Measurements from ENCODE around the gene USHBP1. TPM values are rescaled to one million over a fixed set of nuclear protein-coding genes. Genes with fewer than 3 reads are reported as not detected.
"Not testable (repeated sequence)": the region's sequence is repeated elsewhere in the genome, so short reads cannot be mapped to it uniquely, and the experiment has no call there.

Gene USHBP1
- total RNA-seq, 1 donor from 2014 or later, result 40.0 TPM

GRCh38 chr19:17296976-17297375 is 32.4 kb upstream of the USHBP1 start:
- DNase-seq (ENCODE audit: extremely low read depth, low read depth, low spot score), result no peak

- DNase-seq (ENCODE audit: extremely low read depth, low read depth, low spot score), result no peak
These were observed 31.7 kb upstream of the USHBP1 start for GRCh38 chr19:17296273-17296672.

- not testable (repeated sequence) for DNase-seq (ENCODE audit: extremely low read depth, low read depth, low spot score)
These were observed 31.0 kb upstream of the USHBP1 start for GRCh38 chr19:17295551-17295950.

- DNase-seq (ENCODE audit: extremely low read depth, low read depth, low spot score), result no peak
These were observed 29.7 kb upstream of the USHBP1 start for GRCh38 chr19:17294051-17294891.

GRCh38 chr19:17293605-17294004 is 29.1 kb upstream of the USHBP1 start:
- no peak for DNase-seq (ENCODE audit: extremely low read depth, low read depth, low spot score)

GRCh38 chr19:17292301-17293074 is 27.9 kb upstream of the USHBP1 start:
- no peak for DNase-seq (ENCODE audit: extremely low read depth, low read depth, low spot score)

- DNase-seq (ENCODE audit: extremely low read depth, low read depth, low spot score), result peak; percentile 77
These were observed 24.9 kb upstream of the USHBP1 start for GRCh38 chr19:17289489-17289888.

- DNase-seq (ENCODE audit: extremely low read depth, low read depth, low spot score), result no peak
These were observed 22.2 kb upstream of the USHBP1 start for GRCh38 chr19:17286752-17287151.

GRCh38 chr19:17286263-17286662 is 21.7 kb upstream of the USHBP1 start:
- DNase-seq (ENCODE audit: extremely low read depth, low read depth, low spot score), result no peak

GRCh38 chr19:17285415-17286135 is 21.0 kb upstream of the USHBP1 start:
- DNase-seq (ENCODE audit: extremely low read depth, low read depth, low spot score), result no peak

GRCh38 chr19:17283504-17283996 is 19.0 kb upstream of the USHBP1 start:
- no peak for DNase-seq (ENCODE audit: extremely low read depth, low read depth, low spot score)

- DNase-seq (ENCODE audit: extremely low read depth, low read depth, low spot score), result no peak
These were observed 18.1 kb upstream of the USHBP1 start for GRCh38 chr19:17282488-17283125.

- no peak for DNase-seq (ENCODE audit: extremely low read depth, low read depth, low spot score)
These were observed 17.1 kb upstream of the USHBP1 start, which contains the start of gene ANKLE1 for GRCh38 chr19:17281391-17282304. ANKLE1 (plus strand) TSS chr19:17281901; CDS start chr19:17281921, 20 bp downstream.

- no peak for DNase-seq (ENCODE audit: extremely low read depth, low read depth, low spot score)
These were observed 14.9 kb upstream of the USHBP1 start for GRCh38 chr19:17279436-17279835.

GRCh38 chr19:17275441-17276175 is 11.1 kb upstream of the USHBP1 start:
- DNase-seq (ENCODE audit: extremely low read depth, low read depth, low spot score), result no peak

GRCh38 chr19:17274892-17275291 is 10.3 kb upstream of the USHBP1 start:
- not testable (repeated sequence) for DNase-seq (ENCODE audit: extremely low read depth, low read depth, low spot score)

GRCh38 chr19:17268754-17269153 is 4.2 kb upstream of the USHBP1 start:
- DNase-seq (ENCODE audit: extremely low read depth, low read depth, low spot score), result no peak

GRCh38 chr19:17266975-17267788 is 2.6 kb upstream of the USHBP1 start, which contains the start of gene BABAM1:
BABAM1 (plus strand) TSS chr19:17267443; CDS start chr19:17268807, 1,364 bp downstream.
- peak; percentile 99 for DNase-seq (ENCODE audit: extremely low read depth, low read depth, low spot score)

Measured in glomerular endothelial cell (primary cell).